Rectal smooth muscle tissue (tissue), 1 donor: ENCODE measurements around the gene TNFRSF6B.
"Not testable (repeated sequence)": the region's sequence is repeated elsewhere in the genome, so short reads cannot be mapped to it uniquely, and the experiment has no call there.

Experiments used
- H3K27ac ChIP-seq: one replicate; pipeline ENCODE4 v1.7.0; 2013; ENCODE audit warnings: low read depth, low read length, inconsistent platforms
- H3K27me3 ChIP-seq: one replicate; pipeline ENCODE4 v1.7.0; 2013; ENCODE audit warnings: low read length; ENCODE audit not compliant: control insufficient read depth, insufficient read depth
- H3K36me3 ChIP-seq: one replicate; pipeline ENCODE4 v1.7.0; 2013; ENCODE audit warnings: low read length; ENCODE audit not compliant: control insufficient read depth, insufficient read depth
- H3K4me1 ChIP-seq: one replicate; pipeline ENCODE4 v1.7.0; 2013; ENCODE audit warnings: low read length; ENCODE audit not compliant: control insufficient read depth, insufficient read depth
- H3K4me3 ChIP-seq: one replicate; pipeline ENCODE4 v1.7.0; 2013; ENCODE audit warnings: low read length
- H3K9ac ChIP-seq: one replicate; pipeline ENCODE4 v1.7.0; 2013; ENCODE audit warnings: low read length

Gene TNFRSF6B

DNA sequence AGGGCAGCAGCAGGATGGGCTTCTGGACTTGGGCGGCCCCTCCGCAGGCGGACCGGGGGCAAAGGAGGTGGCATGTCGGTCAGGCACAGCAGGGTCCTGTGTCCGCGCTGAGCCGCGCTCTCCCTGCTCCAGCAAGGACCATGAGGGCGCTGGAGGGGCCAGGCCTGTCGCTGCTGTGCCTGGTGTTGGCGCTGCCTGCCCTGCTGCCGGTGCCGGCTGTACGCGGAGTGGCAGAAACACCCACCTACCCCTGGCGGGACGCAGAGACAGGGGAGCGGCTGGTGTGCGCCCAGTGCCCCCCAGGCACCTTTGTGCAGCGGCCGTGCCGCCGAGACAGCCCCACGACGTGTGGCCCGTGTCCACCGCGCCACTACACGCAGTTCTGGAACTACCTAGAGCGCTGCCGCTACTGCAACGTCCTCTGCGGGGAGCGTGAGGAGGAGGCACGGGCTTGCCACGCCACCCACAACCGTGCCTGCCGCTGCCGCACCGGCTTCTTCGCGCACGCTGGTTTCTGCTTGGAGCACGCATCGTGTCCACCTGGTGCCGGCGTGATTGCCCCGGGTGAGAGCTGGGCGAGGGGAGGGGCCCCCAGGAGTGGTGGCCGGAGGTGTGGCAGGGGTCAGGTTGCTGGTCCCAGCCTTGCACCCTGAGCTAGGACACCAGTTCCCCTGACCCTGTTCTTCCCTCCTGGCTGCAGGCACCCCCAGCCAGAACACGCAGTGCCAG lies at the start of gene TNFRSF6B:
Gene TNFRSF6B (plus strand): TSS at position 25 of the 729 bp plus-strand sequence. CDS start 116 bp downstream, at position 141.
- Histone ChIP-seq H3K27ac (no peak within 1 kb of the TSS), H3K36me3 (no peaks in the 10 kb centered on the region), H3K9ac (no peak within 1 kb of the TSS)

GRCh38 chr20:63648190-63648589 lies 48.3 kb upstream of the TNFRSF6B start:
- H3K27ac ChIP-seq: no peak overlapping the region
- H3K27me3 ChIP-seq: no peaks in the 10 kb centered on the region
- no peaks in the 10 kb centered on the region for H3K4me1 ChIP-seq
- H3K4me3 ChIP-seq: no peak overlapping the region
- H3K36me3 ChIP-seq: no peaks in the 10 kb centered on the region
- no peak overlapping the region for H3K9ac ChIP-seq

More for the DNA sequence above, at the start of gene TNFRSF6B:
- Histone ChIP-seq H3K27me3 (no peaks in the 10 kb centered on the region), H3K4me3 (peak within 1 kb of the TSS; percentile 34), H3K4me1 (peaks cover 4% of the 10 kb centered on the region)

DNA sequence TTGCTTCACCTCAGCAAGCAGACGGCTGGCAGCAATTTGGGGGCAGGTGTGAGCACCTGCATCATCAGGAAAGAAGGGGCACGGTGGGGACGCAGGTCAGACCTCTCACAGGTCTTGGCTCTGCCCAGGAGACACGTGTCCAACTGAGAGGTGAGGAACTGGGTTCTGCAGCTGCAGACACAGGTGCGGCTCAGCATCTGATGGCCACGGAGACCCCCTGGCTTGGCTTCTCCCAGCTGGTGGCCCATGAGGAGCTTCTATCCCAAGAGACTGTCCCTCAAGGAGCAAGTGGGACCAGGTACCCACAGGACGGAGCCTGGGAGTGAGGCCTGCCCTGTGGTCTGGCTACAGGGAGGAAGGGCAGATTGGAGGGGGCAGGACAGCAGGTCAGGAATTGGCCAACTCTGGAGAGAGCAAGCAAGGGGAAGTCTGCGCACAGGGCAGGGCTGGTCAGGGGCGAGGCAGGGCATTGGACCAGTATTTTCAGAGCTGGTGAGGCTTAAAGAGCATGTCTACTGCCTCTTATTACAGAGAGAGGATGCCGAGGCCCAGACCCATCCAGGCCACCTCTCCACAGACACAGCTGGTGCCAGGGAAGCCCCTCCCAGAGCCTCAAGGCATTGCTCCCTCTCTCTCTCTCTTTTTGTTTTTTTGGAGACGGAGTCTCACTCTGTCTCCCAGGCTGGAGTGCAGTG lies 47.4 kb upstream of the TNFRSF6B start:
- Histone ChIP-seq H3K4me1 (peaks cover under 1% of the 10 kb centered on the region), H3K27ac (no peak overlapping the region), H3K4me3 (no peak overlapping the region), H3K36me3 (no peaks in the 10 kb centered on the region), H3K9ac (no peak overlapping the region), H3K27me3 (no peaks in the 10 kb centered on the region)

DNA sequence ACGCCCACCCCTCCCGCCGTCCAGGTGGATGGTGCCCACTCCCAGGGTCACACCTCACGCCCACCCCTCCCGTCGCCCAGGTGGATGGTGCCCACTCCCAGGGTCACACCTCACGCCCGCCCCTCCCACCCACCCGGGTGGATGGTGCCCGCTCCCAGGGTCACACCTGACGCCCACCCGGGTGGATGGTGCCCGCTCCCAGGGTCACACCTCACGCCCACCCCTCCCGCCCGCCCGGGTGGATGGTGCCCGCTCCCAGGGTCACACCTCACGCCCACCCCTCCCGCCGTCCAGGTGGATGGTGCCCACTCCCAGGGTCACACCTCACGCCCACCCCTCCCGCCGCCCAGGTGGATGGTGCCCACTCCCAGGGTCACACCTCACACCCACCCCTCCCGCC lies 46.0 kb upstream of the TNFRSF6B start:
- not testable (repeated sequence) for H3K27ac ChIP-seq, H3K27me3 ChIP-seq, H3K9ac ChIP-seq, H3K4me3 ChIP-seq, H3K36me3 ChIP-seq, H3K4me1 ChIP-seq

- H3K36me3 ChIP-seq: no peaks in the 10 kb centered on the region
- H3K9ac ChIP-seq: no peak overlapping the region
- H3K4me3 ChIP-seq: peak overlapping the region; percentile 68
- H3K4me1 ChIP-seq: peaks cover 4% of the 10 kb centered on the region
- H3K27ac ChIP-seq: no peak overlapping the region
- H3K27me3 ChIP-seq: peaks cover 2% of the 10 kb centered on the region
Measured at GRCh38 chr20:63651942-63652191, 44.6 kb upstream of the TNFRSF6B start.

DNA sequence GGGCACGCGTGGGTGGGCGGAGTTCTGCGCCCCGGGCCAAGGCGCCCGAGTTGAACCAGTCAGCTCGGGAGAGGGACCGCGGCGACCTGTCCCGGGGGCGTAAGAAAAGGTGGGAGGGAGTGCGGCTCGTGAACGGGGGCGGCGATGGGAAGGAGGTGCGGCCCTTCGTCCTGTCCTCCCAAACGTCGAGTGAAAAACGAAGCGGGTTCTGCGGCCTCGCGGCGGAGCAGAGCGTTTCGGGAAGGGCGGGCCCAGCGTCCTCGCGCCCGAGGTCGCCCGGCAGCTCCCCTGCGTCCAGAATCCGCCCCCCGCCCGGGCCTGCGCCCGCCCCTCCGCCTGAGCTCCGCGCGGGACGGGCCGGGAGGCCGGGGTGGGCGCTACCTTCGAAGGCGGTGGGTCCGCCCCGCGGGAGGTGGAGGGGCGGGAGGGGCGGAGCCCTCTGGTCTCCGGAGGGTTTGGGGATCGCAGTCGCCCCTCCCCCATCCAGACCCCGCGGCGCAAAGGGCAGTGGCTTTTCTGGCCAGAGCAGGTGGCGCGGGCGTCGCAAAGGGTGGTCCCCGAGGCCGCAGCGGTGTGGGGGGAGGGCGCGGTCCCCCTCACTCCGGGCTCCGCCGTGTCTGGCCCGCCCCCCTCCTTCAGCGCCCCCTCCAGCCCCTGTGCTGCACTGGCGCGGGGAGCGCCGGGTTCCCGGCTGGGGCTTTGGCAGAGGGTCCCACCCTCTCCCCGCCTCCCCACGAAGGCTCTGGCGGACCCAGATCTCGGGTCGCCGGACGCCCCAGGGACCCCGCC lies 44.1 kb upstream of the TNFRSF6B start:
- H3K27ac ChIP-seq: no peak overlapping the region
- peak overlapping the region; percentile 68 for H3K4me3 ChIP-seq
- peaks cover 2% of the 10 kb centered on the region for H3K27me3 ChIP-seq
- no peaks in the 10 kb centered on the region for H3K36me3 ChIP-seq
- no peak overlapping the region for H3K9ac ChIP-seq
- peaks cover 9% of the 10 kb centered on the region for H3K4me1 ChIP-seq

DNA sequence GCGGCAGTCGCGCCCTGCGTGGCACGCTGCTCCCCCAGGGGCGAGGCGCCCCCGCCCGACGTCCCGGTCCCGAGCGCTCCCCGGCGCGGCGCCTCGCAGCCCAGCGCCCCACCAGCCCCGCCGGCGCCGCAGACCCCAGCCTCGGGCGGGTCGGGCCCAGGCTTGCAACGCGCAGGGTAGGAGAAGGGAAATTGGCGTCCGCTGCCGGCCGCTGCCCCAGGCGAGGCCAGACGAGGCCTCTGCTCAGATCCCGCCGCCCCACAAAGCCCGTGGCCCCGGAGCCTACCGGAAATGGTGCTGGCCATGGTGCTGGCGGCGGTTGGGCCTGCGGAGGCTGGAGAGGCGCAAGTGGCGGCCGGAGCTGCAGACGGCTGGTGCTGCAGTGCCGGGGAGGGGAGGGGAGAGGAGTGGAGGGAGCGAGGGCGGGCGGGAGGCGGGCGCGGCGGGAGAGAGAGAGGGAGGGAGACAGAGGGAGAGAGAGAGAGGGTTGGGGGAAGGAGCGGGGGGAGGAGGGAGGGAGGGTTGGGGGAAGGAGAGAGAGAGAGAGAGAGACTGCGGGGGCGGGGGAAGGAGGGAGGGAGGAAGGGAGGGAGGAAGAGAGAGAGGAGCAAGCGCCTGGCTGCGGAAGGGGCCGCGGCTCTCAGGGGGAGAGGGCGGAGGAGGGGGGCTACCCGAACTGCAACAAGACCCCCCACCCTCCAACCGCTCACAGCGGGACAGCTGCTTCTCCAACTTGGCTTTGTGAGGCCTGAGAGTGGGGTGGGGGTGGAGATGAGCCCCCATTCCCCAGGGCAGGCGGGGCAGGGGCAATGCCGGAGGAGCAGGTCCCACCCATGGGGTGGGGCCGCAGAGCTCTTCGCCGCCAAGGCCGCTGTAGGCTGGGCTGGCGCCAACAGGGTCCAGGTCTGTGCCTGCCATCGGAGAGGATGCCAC lies 43.1 kb upstream of the TNFRSF6B start, which contains the start of gene STMN3:
Gene STMN3 (minus strand): TSS at position 384 of the 933 bp plus-strand sequence. CDS start 79 bp downstream, at position 305.
- peaks cover 2% of the 10 kb centered on the region for H3K27me3 ChIP-seq
- peaks cover 11% of the 10 kb centered on the region for H3K4me1 ChIP-seq
- H3K9ac ChIP-seq: no peak within 1 kb of the TSS
- peak within 1 kb of the TSS; percentile 68 for H3K4me3 ChIP-seq
- H3K36me3 ChIP-seq: no peaks in the 10 kb centered on the region
- peak within 1 kb of the TSS; percentile 79 for H3K27ac ChIP-seq

DNA sequence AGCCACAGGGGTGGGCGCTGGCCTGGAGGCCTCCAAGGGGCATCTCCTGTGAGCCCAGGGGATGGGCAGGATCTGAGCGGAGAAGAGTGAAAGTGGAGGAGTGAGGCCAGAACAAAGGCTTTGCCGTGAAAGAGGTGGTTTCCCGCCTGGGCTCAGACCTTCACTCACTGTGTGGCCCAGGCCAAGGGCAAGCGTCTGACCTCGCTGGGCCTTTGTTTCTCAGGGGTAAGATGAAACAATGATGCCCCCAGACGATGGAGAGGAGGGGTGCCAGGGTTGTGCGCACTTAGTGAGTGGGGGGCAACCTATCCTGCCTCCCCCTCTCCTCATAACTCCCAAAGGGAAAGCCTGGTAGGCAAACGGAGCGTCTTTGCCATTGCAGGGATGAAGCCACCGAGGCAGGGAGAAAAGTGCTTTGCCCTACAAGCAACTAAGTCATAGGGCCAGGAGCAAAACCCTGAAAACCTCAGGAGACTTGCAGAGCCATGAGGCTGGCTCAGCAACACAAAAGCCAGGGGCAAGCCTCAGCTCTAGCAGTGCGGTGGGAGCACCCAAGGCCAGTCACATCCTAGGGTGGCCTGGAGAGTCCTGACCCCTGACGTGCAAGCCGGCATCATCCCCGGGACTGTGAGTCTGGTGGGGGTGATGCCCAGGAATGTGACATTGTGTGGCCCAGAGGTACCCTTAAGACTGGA lies 42.3 kb upstream of the TNFRSF6B start:
- H3K27ac ChIP-seq: peak overlapping the region; percentile 79
- peaks cover 14% of the 10 kb centered on the region for H3K4me1 ChIP-seq
- no peak overlapping the region for H3K9ac ChIP-seq
- no peaks in the 10 kb centered on the region for H3K36me3 ChIP-seq
- H3K4me3 ChIP-seq: peak overlapping the region; percentile 55
- peaks cover 2% of the 10 kb centered on the region for H3K27me3 ChIP-seq

DNA sequence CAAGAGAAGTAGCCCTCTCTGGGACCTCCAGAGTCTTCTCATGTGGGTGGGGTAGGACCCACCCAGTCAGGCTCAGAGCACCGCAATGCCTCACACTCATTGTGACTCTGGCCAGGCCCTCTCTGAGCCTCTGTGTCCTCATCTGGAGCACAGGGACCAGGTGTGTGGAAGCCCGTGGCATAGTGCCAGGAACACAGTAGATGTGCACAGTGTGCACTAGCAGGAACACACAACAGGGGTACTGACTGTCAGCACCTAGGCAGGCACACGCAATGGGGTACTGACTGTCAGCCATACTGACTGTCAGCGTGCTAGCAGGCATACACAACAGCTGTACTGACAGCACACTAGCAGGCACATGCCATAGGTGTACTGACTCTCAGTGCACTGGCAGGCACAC lies 41.2 kb upstream of the TNFRSF6B start:
- Histone ChIP-seq H3K9ac (no peak overlapping the region), H3K27me3 (peaks cover 2% of the 10 kb centered on the region), H3K4me3 (no peak overlapping the region), H3K4me1 (peaks cover 18% of the 10 kb centered on the region), H3K27ac (no peak overlapping the region), H3K36me3 (no peaks in the 10 kb centered on the region)

GRCh38 chr20:63656451-63656850 lies 40.0 kb upstream of the TNFRSF6B start:
- H3K27ac ChIP-seq: no peak overlapping the region

GRCh38 chr20:63657260-63657936 lies 39.1 kb upstream of the TNFRSF6B start:
- Histone ChIP-seq H3K27me3 (peaks cover 2% of the 10 kb centered on the region), H3K36me3 (peaks cover 5% of the 10 kb centered on the region), H3K9ac (peak overlapping the region; percentile 59), H3K4me3 (peak overlapping the region; percentile 85), H3K4me1 (peaks cover 18% of the 10 kb centered on the region), H3K27ac (peak overlapping the region; percentile 85)

More at GRCh38 chr20:63656451-63656850, 40.0 kb upstream of the TNFRSF6B start:
- peaks cover 2% of the 10 kb centered on the region for H3K27me3 ChIP-seq
- H3K4me3 ChIP-seq: no peak overlapping the region
- peaks cover 18% of the 10 kb centered on the region for H3K4me1 ChIP-seq
- no peak overlapping the region for H3K9ac ChIP-seq
- H3K36me3 ChIP-seq: no peaks in the 10 kb centered on the region
